ENCODE results near the gene HPSE2. TPM values are rescaled to one million over a fixed set of nuclear protein-coding genes. Genes with fewer than 3 reads are reported as not detected.

HPSE2 gene
- total RNA-seq, 1 experiment from 2014 or later, result 0.48 TPM

- H3K36me3 ChIP-seq (replicated peaks; ENCODE audit: control insufficient read depth, insufficient read depth, low read length), result no peaks in the 10 kb centered on the region
- no peak overlapping the region for H3K4me3 ChIP-seq (ENCODE audit: insufficient read depth, low read depth, low read length)
- DNase-seq, result no peak
- no peaks in the 10 kb centered on the region for H3K27me3 ChIP-seq (ENCODE audit: control insufficient read depth, insufficient read depth, low read length)
These were observed 575.7 kb downstream of the HPSE2 start for GRCh38 chr10:98659951-98660350.

- no peak for DNase-seq
- H3K36me3 ChIP-seq (replicated peaks; ENCODE audit: control insufficient read depth, insufficient read depth, low read length), result no peaks in the 10 kb centered on the region
- no peak overlapping the region for H3K4me3 ChIP-seq (ENCODE audit: insufficient read depth, low read depth, low read length)
- no peaks in the 10 kb centered on the region for H3K27me3 ChIP-seq (ENCODE audit: control insufficient read depth, insufficient read depth, low read length)
These were observed 580.2 kb downstream of the HPSE2 start for GRCh38 chr10:98655492-98655891.

- no peak for DNase-seq
- Histone ChIP-seq H3K4me3 (ENCODE audit: insufficient read depth, low read depth, low read length) (no peak overlapping the region), H3K36me3 (replicated peaks; ENCODE audit: control insufficient read depth, insufficient read depth, low read length) (no peaks in the 10 kb centered on the region), H3K27me3 (ENCODE audit: control insufficient read depth, insufficient read depth, low read length) (no peaks in the 10 kb centered on the region)
These were observed 586.5 kb downstream of the HPSE2 start for GRCh38 chr10:98649170-98649569.

GRCh38 chr10:98646998-98647917, 588.4 kb downstream of the HPSE2 start:
- H3K36me3 ChIP-seq (replicated peaks; ENCODE audit: control insufficient read depth, insufficient read depth, low read length), result no peaks in the 10 kb centered on the region
- DNase-seq, result peak; percentile 37
- H3K4me3 ChIP-seq (ENCODE audit: insufficient read depth, low read depth, low read length), result no peak overlapping the region
- no peaks in the 10 kb centered on the region for H3K27me3 ChIP-seq (ENCODE audit: control insufficient read depth, insufficient read depth, low read length)

- DNase-seq, result no peak
- H3K4me3 ChIP-seq (ENCODE audit: insufficient read depth, low read depth, low read length), result no peak overlapping the region
- no peaks in the 10 kb centered on the region for H3K36me3 ChIP-seq (replicated peaks; ENCODE audit: control insufficient read depth, insufficient read depth, low read length)
- H3K27me3 ChIP-seq (ENCODE audit: control insufficient read depth, insufficient read depth, low read length), result no peaks in the 10 kb centered on the region
These were observed 591.2 kb downstream of the HPSE2 start for GRCh38 chr10:98644466-98644865.

GRCh38 chr10:98642281-98642680, 593.4 kb downstream of the HPSE2 start:
- Histone ChIP-seq H3K4me3 (ENCODE audit: insufficient read depth, low read depth, low read length) (no peak overlapping the region), H3K36me3 (replicated peaks; ENCODE audit: control insufficient read depth, insufficient read depth, low read length) (no peaks in the 10 kb centered on the region), H3K27me3 (ENCODE audit: control insufficient read depth, insufficient read depth, low read length) (no peaks in the 10 kb centered on the region)
- no peak for DNase-seq

- Histone ChIP-seq H3K27me3 (ENCODE audit: control insufficient read depth, insufficient read depth, low read length) (no peaks in the 10 kb centered on the region), H3K4me3 (ENCODE audit: insufficient read depth, low read depth, low read length) (no peak overlapping the region), H3K36me3 (replicated peaks; ENCODE audit: control insufficient read depth, insufficient read depth, low read length) (no peaks in the 10 kb centered on the region)
- no peak for DNase-seq
These were observed 596.7 kb downstream of the HPSE2 start for GRCh38 chr10:98638920-98639319.

GRCh38 chr10:98636921-98637329, 598.7 kb downstream of the HPSE2 start:
- no peak overlapping the region for H3K4me3 ChIP-seq (ENCODE audit: insufficient read depth, low read depth, low read length)
- no peaks in the 10 kb centered on the region for H3K27me3 ChIP-seq (ENCODE audit: control insufficient read depth, insufficient read depth, low read length)
- DNase-seq, result no peak
- H3K36me3 ChIP-seq (replicated peaks; ENCODE audit: control insufficient read depth, insufficient read depth, low read length), result no peaks in the 10 kb centered on the region

- Histone ChIP-seq H3K4me3 (ENCODE audit: insufficient read depth, low read depth, low read length) (no peak overlapping the region), H3K27me3 (ENCODE audit: control insufficient read depth, insufficient read depth, low read length) (no peaks in the 10 kb centered on the region), H3K36me3 (replicated peaks; ENCODE audit: control insufficient read depth, insufficient read depth, low read length) (no peaks in the 10 kb centered on the region)
- DNase-seq, result no peak
These were observed 603.0 kb downstream of the HPSE2 start for GRCh38 chr10:98632456-98633150.

GRCh38 chr10:98628206-98628605, 607.4 kb downstream of the HPSE2 start:
- no peaks in the 10 kb centered on the region for H3K27me3 ChIP-seq (ENCODE audit: control insufficient read depth, insufficient read depth, low read length)
- DNase-seq, result no peak
- no peak overlapping the region for H3K4me3 ChIP-seq (ENCODE audit: insufficient read depth, low read depth, low read length)
- H3K36me3 ChIP-seq (replicated peaks; ENCODE audit: control insufficient read depth, insufficient read depth, low read length), result no peaks in the 10 kb centered on the region

GRCh38 chr10:98627711-98628110, 607.9 kb downstream of the HPSE2 start:
- no peaks in the 10 kb centered on the region for H3K36me3 ChIP-seq (replicated peaks; ENCODE audit: control insufficient read depth, insufficient read depth, low read length)
- DNase-seq, result no peak
- no peaks in the 10 kb centered on the region for H3K27me3 ChIP-seq (ENCODE audit: control insufficient read depth, insufficient read depth, low read length)
- H3K4me3 ChIP-seq (ENCODE audit: insufficient read depth, low read depth, low read length), result no peak overlapping the region

- no peaks in the 10 kb centered on the region for H3K27me3 ChIP-seq (ENCODE audit: control insufficient read depth, insufficient read depth, low read length)
- no peaks in the 10 kb centered on the region for H3K36me3 ChIP-seq (replicated peaks; ENCODE audit: control insufficient read depth, insufficient read depth, low read length)
- no peak for DNase-seq
- no peak overlapping the region for H3K4me3 ChIP-seq (ENCODE audit: insufficient read depth, low read depth, low read length)
These were observed 610.7 kb downstream of the HPSE2 start for GRCh38 chr10:98624963-98625362.

GRCh38 chr10:98623176-98623575, 612.5 kb downstream of the HPSE2 start:
- Histone ChIP-seq H3K4me3 (ENCODE audit: insufficient read depth, low read depth, low read length) (no peak overlapping the region), H3K36me3 (replicated peaks; ENCODE audit: control insufficient read depth, insufficient read depth, low read length) (no peaks in the 10 kb centered on the region), H3K27me3 (ENCODE audit: control insufficient read depth, insufficient read depth, low read length) (no peaks in the 10 kb centered on the region)
- DNase-seq, result no peak

- no peaks in the 10 kb centered on the region for H3K36me3 ChIP-seq (replicated peaks; ENCODE audit: control insufficient read depth, insufficient read depth, low read length)
- H3K4me3 ChIP-seq (ENCODE audit: insufficient read depth, low read depth, low read length), result no peak overlapping the region
- DNase-seq, result peak; percentile 18
- H3K27me3 ChIP-seq (ENCODE audit: control insufficient read depth, insufficient read depth, low read length), result no peaks in the 10 kb centered on the region
These were observed 614.0 kb downstream of the HPSE2 start for GRCh38 chr10:98621630-98622029.

- H3K4me3 ChIP-seq (ENCODE audit: insufficient read depth, low read depth, low read length), result no peak overlapping the region
- no peaks in the 10 kb centered on the region for H3K27me3 ChIP-seq (ENCODE audit: control insufficient read depth, insufficient read depth, low read length)
- DNase-seq, result peak; percentile 33
- H3K36me3 ChIP-seq (replicated peaks; ENCODE audit: control insufficient read depth, insufficient read depth, low read length), result no peaks in the 10 kb centered on the region
These were observed 615.1 kb downstream of the HPSE2 start for GRCh38 chr10:98620503-98620902.

Measured in H7 (cell line).